Tibial artery (tissue), 4 donors: ENCODE data around the gene DPH2.

Experiments
- DNase-seq, 2 donors: peaks; one replicate each; pipeline ENCODE4 v3.0.0-alpha.2; 2019
- H3K27ac ChIP-seq, 2 donors: fragments of 200-600 bp; sonication (generic) in 1 of 2; 1 replicate in 1 of 2; 2 replicates in 1 of 2; pipeline ENCODE4 v1.5.1; 2018 to 2019; ENCODE audit warnings: mild to moderate bottlenecking in 1 of 2
- H3K27me3 ChIP-seq, 2 donors: fragments of 200-600 bp; sonication (generic) in 1 of 2; one replicate each; pipeline versions ENCODE4 v1.5.1 to v1.6.0; 2016 to 2019
- H3K36me3 ChIP-seq, 3 donors: fragments of 200-600 bp; sonication (generic) in 2 of 3; one replicate each; pipeline ENCODE4 v1.5.1; 2016 to 2019; ENCODE audit warnings: mild to moderate bottlenecking in 2 of 3
- H3K4me1 ChIP-seq, 4 donors: fragments of 200-600 bp; sonication (generic) in 2 of 4; 1 replicate in 3 of 4; 2 replicates in 1 of 4; pipeline ENCODE4 v1.5.1; 2016 to 2019
- H3K4me3 ChIP-seq, 2 donors: fragments of 200-600 bp; sonication (generic) in 1 of 2; 1 replicate in 1 of 2; 2 replicates in 1 of 2; pipeline ENCODE4 v1.5.1; 2018 to 2019; ENCODE audit warnings: mild to moderate bottlenecking in 2 of 2
- H3K9me3 ChIP-seq, 3 donors: fragments of 200-600 bp; sonication (generic) in 1 of 3; one replicate each; pipeline ENCODE4 v1.5.1; 2016 to 2019
- intact Hi-C: fragments of 100-400 bp; cut with DNase I; formaldehyde crosslinking; loops from one replicate; pipeline ENCODE4 v1.15.0; 2023; ENCODE audit warnings: low total_unique reads
- TF ChIP-seq, protein P1 (sequence below), 2 experiments: fragments of 200-600 bp in 1 of 2; fragments of 450-650 bp in 1 of 2; IDR thresholded peaks; one replicate each; pipeline ENCODE4 v1.5.1; 2017 to 2019; ENCODE audit warnings: antibody characterized with exemption in 2 of 2, mild to moderate bottlenecking in 1 of 2, moderate library complexity in 1 of 2

Gene DPH2

DNA sequence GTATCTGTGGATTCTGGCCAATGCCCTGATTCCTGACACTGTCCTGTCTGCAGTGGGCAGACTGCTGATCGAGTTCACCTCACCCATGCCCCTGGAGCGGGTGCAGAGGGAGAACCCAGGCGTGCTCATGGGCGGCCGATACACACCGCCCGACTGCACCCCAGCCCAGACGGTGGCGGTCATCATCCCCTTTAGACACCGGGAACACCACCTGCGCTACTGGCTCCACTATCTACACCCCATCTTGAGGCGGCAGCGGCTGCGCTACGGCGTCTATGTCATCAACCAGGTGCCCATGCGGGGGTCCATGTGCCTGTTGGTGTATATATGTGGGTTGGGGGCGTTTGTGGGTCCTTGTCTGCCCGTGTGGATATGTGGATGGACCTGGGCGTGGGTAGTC lies 11.8 kb downstream of the DPH2 start:
- DNase-seq, result no peak
- TF ChIP-seq, protein P1, sequence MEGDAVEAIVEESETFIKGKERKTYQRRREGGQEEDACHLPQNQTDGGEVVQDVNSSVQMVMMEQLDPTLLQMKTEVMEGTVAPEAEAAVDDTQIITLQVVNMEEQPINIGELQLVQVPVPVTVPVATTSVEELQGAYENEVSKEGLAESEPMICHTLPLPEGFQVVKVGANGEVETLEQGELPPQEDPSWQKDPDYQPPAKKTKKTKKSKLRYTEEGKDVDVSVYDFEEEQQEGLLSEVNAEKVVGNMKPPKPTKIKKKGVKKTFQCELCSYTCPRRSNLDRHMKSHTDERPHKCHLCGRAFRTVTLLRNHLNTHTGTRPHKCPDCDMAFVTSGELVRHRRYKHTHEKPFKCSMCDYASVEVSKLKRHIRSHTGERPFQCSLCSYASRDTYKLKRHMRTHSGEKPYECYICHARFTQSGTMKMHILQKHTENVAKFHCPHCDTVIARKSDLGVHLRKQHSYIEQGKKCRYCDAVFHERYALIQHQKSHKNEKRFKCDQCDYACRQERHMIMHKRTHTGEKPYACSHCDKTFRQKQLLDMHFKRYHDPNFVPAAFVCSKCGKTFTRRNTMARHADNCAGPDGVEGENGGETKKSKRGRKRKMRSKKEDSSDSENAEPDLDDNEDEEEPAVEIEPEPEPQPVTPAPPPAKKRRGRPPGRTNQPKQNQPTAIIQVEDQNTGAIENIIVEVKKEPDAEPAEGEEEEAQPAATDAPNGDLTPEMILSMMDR (IDR thresholded peaks at IDR 0.05), result no peak
- intact Hi-C loops, result no loop called here
- peaks cover 9 to 42% (median 17%) of the 10 kb centered on the region in 3 donors for H3K36me3 ChIP-seq
- H3K27ac ChIP-seq, result no peak overlapping the region
- no peak overlapping the region for H3K4me3 ChIP-seq
- no peaks in the 10 kb centered on the region for H3K9me3 ChIP-seq
- no peaks in the 10 kb centered on the region for H3K27me3 ChIP-seq
- H3K4me1 ChIP-seq, result peaks cover 0 to 36% (median 26%) of the 10 kb centered on the region in 4 donors

DNA sequence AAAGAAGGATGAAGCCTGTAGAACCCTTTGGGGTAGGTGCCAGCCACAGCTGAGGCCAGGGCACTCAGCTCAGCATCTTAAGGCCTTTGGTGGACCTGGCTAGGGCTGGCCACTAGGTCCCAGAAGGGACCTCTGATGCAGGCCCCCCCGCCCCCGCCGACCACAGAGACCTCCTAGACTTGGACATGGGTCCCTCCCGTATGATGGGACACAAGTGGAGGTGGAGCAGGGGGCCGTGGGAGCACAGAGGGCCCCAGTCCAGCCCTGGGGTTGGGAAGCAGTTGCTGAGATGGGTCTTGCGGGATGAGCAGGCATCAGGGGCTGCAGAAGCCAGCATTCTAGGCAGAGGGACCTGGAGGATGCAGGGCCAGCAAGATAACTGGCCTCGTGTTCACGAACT lies 12.4 kb downstream of the DPH2 start:
- Histone ChIP-seq H3K9me3 (no peaks in the 10 kb centered on the region), H3K36me3 (peaks cover 3 to 36% (median 11%) of the 10 kb centered on the region in 3 donors), H3K27ac (no peak overlapping the region), H3K27me3 (no peaks in the 10 kb centered on the region), H3K4me3 (no peak overlapping the region), H3K4me1 (peaks cover 0 to 30% (median 20%) of the 10 kb centered on the region in 4 donors)
- intact Hi-C loops, result no loop called here
- TF ChIP-seq, protein P1 (IDR thresholded peaks at IDR 0.05), result no peak
- no peak for DNase-seq

DNA sequence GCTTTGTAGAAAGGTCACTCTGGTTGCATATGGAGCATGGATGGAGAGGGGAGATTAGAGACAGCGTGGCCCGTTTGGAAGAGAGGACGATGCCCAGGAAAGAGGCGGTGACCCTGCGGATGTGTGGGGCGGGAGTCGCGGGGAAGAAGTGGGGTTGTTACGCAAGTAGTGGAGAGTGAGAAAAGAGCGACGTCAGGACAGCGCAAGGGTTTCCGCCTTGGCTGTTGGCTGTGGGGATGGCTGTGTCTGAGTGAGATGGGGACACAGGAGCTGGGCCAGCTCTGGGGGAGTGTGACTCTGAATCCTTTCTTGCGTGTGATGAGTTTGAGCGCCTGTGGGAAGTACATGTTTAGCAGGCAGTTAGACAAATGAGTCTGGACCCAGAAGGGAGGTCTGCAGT lies 13.0 kb downstream of the DPH2 start:
- Histone ChIP-seq H3K9me3 (no peaks in the 10 kb centered on the region), H3K36me3 (peaks cover 0 to 30% (median 6%) of the 10 kb centered on the region in 3 donors), H3K27ac (no peak overlapping the region), H3K4me3 (no peak overlapping the region), H3K4me1 (peaks cover 0 to 25% (median 19%) of the 10 kb centered on the region in 4 donors), H3K27me3 (no peaks in the 10 kb centered on the region)
- TF ChIP-seq, protein P1 (IDR thresholded peaks at IDR 0.05), result no peak
- intact Hi-C loops, result no loop called here
- no peak for DNase-seq

DNA sequence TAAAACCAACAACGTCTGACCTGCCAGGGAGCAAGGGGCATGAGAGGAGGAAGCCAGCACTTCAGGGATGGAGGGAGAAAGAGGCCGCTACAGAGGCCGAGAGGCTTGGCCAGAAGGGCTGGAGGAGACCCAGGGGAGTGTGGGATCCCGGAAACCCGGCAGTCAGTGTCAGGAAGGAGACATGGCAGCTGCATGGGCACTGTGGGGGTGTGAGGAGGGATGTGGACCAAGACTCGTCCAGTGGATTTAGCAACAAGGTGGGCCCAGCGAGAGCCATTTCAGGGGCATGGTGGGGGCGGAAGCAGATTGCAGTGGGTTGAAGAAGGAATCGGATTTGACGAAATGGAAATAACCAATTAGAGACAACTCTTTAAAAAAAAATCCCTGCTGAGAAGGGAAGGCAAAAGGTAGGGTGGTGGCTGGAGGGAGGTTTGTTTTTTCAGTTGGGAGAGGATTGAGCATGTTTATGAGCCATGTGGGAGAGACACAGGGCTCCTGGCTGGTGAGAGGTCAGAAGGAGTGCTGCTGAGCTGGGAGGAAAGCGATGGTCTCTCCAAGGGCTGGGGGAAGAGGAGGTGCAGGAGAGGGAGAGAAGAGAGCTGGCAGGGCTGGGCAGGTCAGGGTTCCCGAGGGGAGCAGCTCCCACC lies 13.6 kb downstream of the DPH2 start:
- peaks cover 0 to 26% (median 6%) of the 10 kb centered on the region in 3 donors for H3K36me3 ChIP-seq
- no peaks in the 10 kb centered on the region for H3K9me3 ChIP-seq
- H3K4me1 ChIP-seq, result peaks cover 0 to 20% (median 16%) of the 10 kb centered on the region in 4 donors
- TF ChIP-seq, protein P1 (IDR thresholded peaks at IDR 0.05), result no peak
- no peak overlapping the region for H3K4me3 ChIP-seq
- intact Hi-C loops, result no loop called here
- DNase-seq, result no peak
- no peak overlapping the region for H3K27ac ChIP-seq
- no peaks in the 10 kb centered on the region for H3K27me3 ChIP-seq

DNA sequence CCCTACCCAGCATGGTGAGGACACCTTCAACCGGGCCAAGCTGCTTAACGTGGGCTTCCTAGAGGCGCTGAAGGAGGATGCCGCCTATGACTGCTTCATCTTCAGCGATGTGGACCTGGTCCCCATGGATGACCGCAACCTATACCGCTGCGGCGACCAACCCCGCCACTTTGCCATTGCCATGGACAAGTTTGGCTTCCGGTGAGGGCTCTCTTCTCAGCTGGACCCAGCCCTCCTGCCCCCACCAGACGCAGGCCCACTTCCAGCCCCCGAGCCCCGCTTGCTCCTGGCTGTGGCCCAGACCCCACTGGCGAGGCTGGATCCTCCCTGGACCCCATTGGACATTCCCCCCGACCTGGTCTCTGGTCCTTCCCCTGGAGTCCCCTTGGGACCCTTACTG lies 15.0 kb downstream of the DPH2 start:
- Histone ChIP-seq H3K27me3 (no peaks in the 10 kb centered on the region), H3K4me3 (no peak overlapping the region), H3K27ac (no peak overlapping the region), H3K9me3 (no peaks in the 10 kb centered on the region), H3K36me3 (peaks cover 0 to 26% (median 6%) of the 10 kb centered on the region in 3 donors), H3K4me1 (peaks cover 0 to 11% (median 10%) of the 10 kb centered on the region in 4 donors)
- DNase-seq, result no peak
- intact Hi-C loops, result no loop called here
- TF ChIP-seq, protein P1 (IDR thresholded peaks at IDR 0.05), result no peak
